Activated CD8-positive, alpha-beta T cell treated with anti-CD3 and anti-CD28 coated beads for 36 hours (primary cell): ENCODE data around the gene LGSN. TPM values are rescaled to one million over a fixed set of nuclear protein-coding genes. Genes with fewer than 3 reads are reported as not detected.

Experiments
- total RNA-seq, 2 experiments: library from RNA; stranded (reverse); gene quantifications; one replicate each; pipeline ENCODE4 v1.2.3, GENCODE V29; 2021

The LGSN gene
- total RNA-seq, 2 experiments from 2014 or later, result not detected

Other genes starting within 250 kb of the LGSN start
- gene FKBP1C, start 108.5 kb downstream of the LGSN start, total RNA-seq, result 1 to 10 TPM; 1.5 to 1.7 TPM